Hippocampal formation (tissue), 2 donors: ENCODE results near the gene HOXC13.

Experiments used
- DNase-seq, 2 donors: peaks; one replicate each; lab custom pipeline; 2025; lab: John Stamatoyannopoulos, UW

Gene HOXC13

DNA sequence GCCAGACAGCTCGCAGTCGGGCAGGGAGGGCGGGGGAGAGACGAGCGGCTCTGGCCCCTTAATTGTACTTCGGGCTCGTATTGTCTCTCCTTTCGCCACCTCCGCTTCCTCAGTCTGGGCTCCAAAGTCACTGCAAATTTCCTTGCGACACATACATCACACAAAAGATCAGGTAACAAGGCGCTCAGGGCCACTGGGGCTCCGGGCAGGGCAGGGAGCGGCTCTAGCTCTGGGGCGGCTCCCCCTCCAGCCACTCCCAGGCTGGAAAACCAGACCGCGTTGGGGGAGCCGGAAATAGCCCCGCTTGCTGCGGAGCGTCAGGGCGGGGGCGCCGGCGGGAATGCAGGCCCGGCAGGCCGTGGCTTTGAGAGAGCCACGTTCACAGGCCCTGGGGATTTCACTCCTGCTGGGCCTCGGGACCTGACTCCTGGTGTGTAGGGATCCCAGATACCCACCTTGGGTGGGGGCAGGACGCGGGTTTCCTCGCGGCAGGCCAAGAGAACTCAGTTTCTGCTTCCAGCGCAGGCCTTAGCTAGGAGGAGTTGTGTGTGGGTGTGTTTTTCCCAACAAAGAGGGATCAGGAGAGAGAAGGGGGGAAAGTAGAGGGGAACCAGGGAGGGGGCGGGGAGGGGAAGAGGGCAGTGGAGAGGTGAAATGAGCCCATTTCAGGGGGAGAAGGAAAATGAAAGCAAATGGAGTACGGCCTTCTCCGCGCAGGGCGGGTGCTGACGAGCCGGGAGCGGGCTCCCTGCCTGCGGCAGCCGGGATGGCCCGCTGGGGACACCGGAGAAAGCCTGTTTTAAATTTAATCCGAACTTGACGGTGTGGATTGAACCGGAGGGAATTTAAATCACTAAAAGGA is 57.0 kb downstream of the HOXC13 start:
- DNase-seq: no peak
